Heart right ventricle (tissue), 16 donors: ENCODE data around the gene UNC13B. TPM values are rescaled to one million over a fixed set of nuclear protein-coding genes. Genes with fewer than 3 reads are reported as not detected.

ENCODE experiments used
- ATAC-seq, 8 donors: fragments of 200-7000 bp; cut with Tn5 transposase; one replicate each; pipeline ENCODE4 v1.9.1; 2020; ENCODE audit warnings: mild to moderate bottlenecking in 8 of 8, moderate library complexity in 8 of 8, moderate number of reproducible peaks in 1 of 8
- DNase-seq, 2 donors: peaks; one replicate each; pipeline ENCODE4 v3.0.0-alpha.2; 2020
- H3K27ac ChIP-seq, 10 donors: fragments of 200-600 bp; sonication (generic) in 2 of 10; one replicate each; pipeline versions ENCODE4 v1.5.0 to v1.8.0; 2020 to 2022; ENCODE audit warnings: mild to moderate bottlenecking in 3 of 10
- H3K27me3 ChIP-seq, 7 donors: fragments of 200-600 bp; one replicate each; pipeline ENCODE4 v1.8.0; 2021 to 2022; ENCODE audit warnings: mild to moderate bottlenecking in 2 of 7
- H3K36me3 ChIP-seq, 9 donors: fragments of 200-600 bp; sonication (generic) in 1 of 9; one replicate each; pipeline versions ENCODE4 v1.5.0 to v1.8.0; 2020 to 2022; ENCODE audit warnings: mild to moderate bottlenecking in 2 of 9
- H3K4me1 ChIP-seq, 9 donors: fragments of 200-600 bp; sonication (generic) in 1 of 9; one replicate each; pipeline versions ENCODE4 v1.5.0 to v1.8.0; 2020 to 2022; ENCODE audit warnings: mild to moderate bottlenecking in 4 of 9
- H3K4me3 ChIP-seq, 10 donors: fragments of 200-600 bp; sonication (generic) in 2 of 10; one replicate each; pipeline versions ENCODE4 v1.5.0 to v1.8.0; 2020 to 2022; ENCODE audit warnings: mild to moderate bottlenecking in 7 of 10, moderate library complexity in 2 of 10
- H3K9me3 ChIP-seq, 11 donors: fragments of 200-600 bp in 10 of 11; sonication (generic) in 2 of 11; one replicate each; pipeline versions ENCODE4 v1.5.0 to v1.8.0; 2013 to 2022; ENCODE audit warnings: mild to moderate bottlenecking in 2 of 11, control low read depth in 1 of 11, moderate library complexity in 1 of 11
- WGBS, 2 donors: extraction: QIAGEN DNeasy Blood & Tissue Kit; methylation state at CpG; one replicate each; pipeline ENCODE4 v1.1.7; 2013; ENCODE audit warnings: inconsistent platforms in 1 of 2; 5-methylcytosine and 5-hydroxymethylcytosine counted together
- intact Hi-C, 10 donors: fragments of 100-400 bp; cut with DNase I; formaldehyde crosslinking; loops; one replicate each; pipeline versions ENCODE4 v1.11.1 to v1.14.2; 2022
- polyA plus RNA-seq, 2 donors: library from polyadenylated mRNA; stranded (reverse); fragments of 200-250 nt; gene quantifications; one replicate each; pipeline ENCODE4 v1.2.3, GENCODE V29; 2013
- total RNA-seq, 10 donors: library from RNA; stranded (reverse); fragmentation: NEBNext Ultra II Directional in 3 of 10; extraction: Animal tissue kit (Norgen Biotek cat#: 25700) in 3 of 10; gene quantifications; one replicate each; pipeline versions ENCODE4 v1.2.1 to v1.2.4, GENCODE V29; 2021 to 2023
- TF ChIP-seq, protein P1 (sequence below), 9 donors: fragments of 200-600 bp; sonication (generic) in 2 of 9; IDR thresholded peaks; one replicate each; pipeline versions ENCODE4 v1.5.0 to v1.8.0; 2021 to 2022; ENCODE audit warnings: antibody characterized with exemption in 9 of 9, mild to moderate bottlenecking in 5 of 9, moderate library complexity in 1 of 9
- donor health status: Arrhythmogenic right ventricular cardiomyopathy.
- donor health status: ischemic (EF 13 %, LVEDD 7.1; RV severe dilation, severe dysfunction).
- donor health status: healthy with polysubstance abuse.
- donor health status: DM: no; HTN: yes; CAD: no.
- donor health status: DM: no; HTN: no; CAD: no.
- donor health status: ischemic (EF 25% LVEDD 6.9; RV normal size, moderate dysfunction).
- donor health status: ischemic (EF 25% LVEDD 5.7; RV mildly dilated, moderate dysfunction).
- donor health status: healthy.
- donor health status: DM: yes; HTN: yes; CAD: no.
- donor health status: Ischemic cardiomyopathy.
- donor health status: ischemic (EF 35%, LVEDD 5.7; RV mildly dilated, moderate dysfunction).
- donor health status: nonischemic (EF 11% LVEDD 7.7; RV severe dilation, severe dysfunction).
- donor health status: DM: yes; HTN: yes; CAD: no.
- donor health status: PGD.
- donor health status: ischemic (EF 29% LVEDD 5.4; RV normal size, mild dysfunction).
- donor health status: nonischemic (EF 23%, LVEDD 6.1; RV moderate dilation, normal function).

Gene UNC13B
- total and polyA plus RNA-seq, 12 donors, result 13.1 to 27.1 (median 18.9) TPM

DNA sequence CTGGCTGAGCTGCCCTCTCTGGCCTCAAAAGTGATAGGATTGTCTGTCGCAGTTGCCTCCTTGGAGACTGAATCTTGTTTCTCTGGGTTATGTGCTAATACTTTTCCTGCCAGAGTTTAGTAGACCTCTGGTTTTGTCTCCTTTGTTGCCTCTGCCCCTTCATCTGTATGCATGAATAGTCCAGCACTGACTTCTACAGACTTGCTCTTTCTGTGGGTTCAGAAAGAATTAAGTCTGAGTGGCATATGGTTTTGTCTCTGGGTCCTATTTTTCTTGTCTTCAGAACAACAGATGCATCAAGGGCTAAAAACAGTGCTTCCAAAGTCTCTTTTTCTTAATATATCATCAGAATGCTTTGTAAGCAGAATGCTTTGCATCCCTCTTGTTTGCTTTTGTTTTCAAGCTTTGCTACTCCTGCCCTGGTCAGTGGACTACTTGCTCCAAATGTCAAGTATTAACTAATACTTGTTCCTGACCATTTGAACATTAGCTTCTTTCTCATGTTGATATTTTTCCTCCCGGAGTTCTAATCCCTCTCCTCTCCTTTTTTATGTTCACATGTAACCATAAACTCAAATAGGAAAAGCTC is 131.7 kb downstream of the UNC13B start:
- Histone ChIP-seq H3K4me1 (peaks cover 0 to 10% (median 0%) of the 10 kb centered on the region in 9 donors), H3K27ac (no peak overlapping the region), H3K9me3 (no peaks in the 10 kb centered on the region), H3K36me3 (peaks cover 0 to 23% (median 0%) of the 10 kb centered on the region in 9 donors), H3K4me3 (no peak overlapping the region), H3K27me3 (no peaks in the 10 kb centered on the region)
- intact Hi-C loops, result no loop called here
- no peak for ATAC-seq
- TF ChIP-seq, protein P1, sequence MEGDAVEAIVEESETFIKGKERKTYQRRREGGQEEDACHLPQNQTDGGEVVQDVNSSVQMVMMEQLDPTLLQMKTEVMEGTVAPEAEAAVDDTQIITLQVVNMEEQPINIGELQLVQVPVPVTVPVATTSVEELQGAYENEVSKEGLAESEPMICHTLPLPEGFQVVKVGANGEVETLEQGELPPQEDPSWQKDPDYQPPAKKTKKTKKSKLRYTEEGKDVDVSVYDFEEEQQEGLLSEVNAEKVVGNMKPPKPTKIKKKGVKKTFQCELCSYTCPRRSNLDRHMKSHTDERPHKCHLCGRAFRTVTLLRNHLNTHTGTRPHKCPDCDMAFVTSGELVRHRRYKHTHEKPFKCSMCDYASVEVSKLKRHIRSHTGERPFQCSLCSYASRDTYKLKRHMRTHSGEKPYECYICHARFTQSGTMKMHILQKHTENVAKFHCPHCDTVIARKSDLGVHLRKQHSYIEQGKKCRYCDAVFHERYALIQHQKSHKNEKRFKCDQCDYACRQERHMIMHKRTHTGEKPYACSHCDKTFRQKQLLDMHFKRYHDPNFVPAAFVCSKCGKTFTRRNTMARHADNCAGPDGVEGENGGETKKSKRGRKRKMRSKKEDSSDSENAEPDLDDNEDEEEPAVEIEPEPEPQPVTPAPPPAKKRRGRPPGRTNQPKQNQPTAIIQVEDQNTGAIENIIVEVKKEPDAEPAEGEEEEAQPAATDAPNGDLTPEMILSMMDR (IDR thresholded peaks at IDR 0.05), result no peak
- WGBS, 2 donors, result 84 to 94% methylated on average over 2 of the region's 2 CpGs
- no peak for DNase-seq

DNA sequence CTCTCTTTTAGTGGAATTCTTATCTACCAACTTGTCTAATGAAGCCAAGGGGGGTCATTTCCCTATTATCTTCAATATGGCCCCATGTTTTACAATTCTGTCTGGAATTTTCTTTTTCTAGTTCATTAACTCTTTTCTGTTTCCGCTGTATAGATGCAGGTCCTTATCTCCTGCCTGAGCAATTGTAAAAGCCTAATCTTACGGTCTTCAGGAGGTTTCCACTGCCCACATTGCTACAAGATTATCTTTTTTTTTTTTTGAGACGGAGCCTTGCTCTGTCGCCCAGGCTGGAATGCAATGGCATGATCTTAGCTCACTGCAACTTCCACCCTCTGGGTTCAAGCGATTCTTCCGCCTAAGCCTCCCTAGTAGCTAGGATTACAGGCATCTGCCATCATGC is 132.3 kb downstream of the UNC13B start:
- ATAC-seq (no peak), DNase-seq (no peak)
- TF ChIP-seq, protein P1 (IDR thresholded peaks at IDR 0.05), result no peak
- Histone ChIP-seq H3K27me3 (no peaks in the 10 kb centered on the region), H3K4me1 (peaks cover 0 to 10% (median 0%) of the 10 kb centered on the region in 9 donors), H3K27ac (no peak overlapping the region), H3K36me3 (peaks cover 0 to 27% (median 0%) of the 10 kb centered on the region in 9 donors), H3K9me3 (no peaks in the 10 kb centered on the region), H3K4me3 (no peak overlapping the region)
- 89 to 91% methylated on average over 6 of the region's 6 CpGs for WGBS, 2 donors
- intact Hi-C loops, result no loop called here

DNA sequence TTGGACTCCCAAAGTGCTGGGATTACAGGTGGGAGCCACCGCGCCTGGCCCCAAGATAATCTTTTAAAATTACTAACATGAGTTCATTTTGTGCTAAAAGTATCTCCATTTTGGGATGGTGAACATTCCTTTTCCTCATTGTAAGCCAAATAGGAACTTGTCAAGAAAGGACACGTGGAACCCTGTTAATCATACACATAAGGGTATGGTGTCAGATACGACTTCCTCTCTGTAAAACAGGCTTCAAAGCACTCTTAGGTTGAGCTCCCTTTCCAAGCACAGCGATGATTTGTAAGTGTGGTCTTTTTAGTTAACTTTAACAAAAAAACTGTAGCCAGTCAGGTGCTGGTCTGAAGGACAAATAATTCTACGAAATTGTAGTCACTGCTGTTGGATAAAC is 132.7 kb downstream of the UNC13B start:
- Histone ChIP-seq H3K27me3 (no peaks in the 10 kb centered on the region), H3K4me1 (peaks cover 0 to 10% (median 0%) of the 10 kb centered on the region in 9 donors), H3K9me3 (no peaks in the 10 kb centered on the region), H3K27ac (no peak overlapping the region), H3K36me3 (peaks cover 0 to 27% (median 0%) of the 10 kb centered on the region in 9 donors), H3K4me3 (no peak overlapping the region)
- 96 to 97% methylated on average over 6 of the region's 6 CpGs for WGBS, 2 donors
- TF ChIP-seq, protein P1 (IDR thresholded peaks at IDR 0.05), result no peak
- DNase-seq, result no peak
- intact Hi-C loops, result no loop called here
- no peak for ATAC-seq

DNA sequence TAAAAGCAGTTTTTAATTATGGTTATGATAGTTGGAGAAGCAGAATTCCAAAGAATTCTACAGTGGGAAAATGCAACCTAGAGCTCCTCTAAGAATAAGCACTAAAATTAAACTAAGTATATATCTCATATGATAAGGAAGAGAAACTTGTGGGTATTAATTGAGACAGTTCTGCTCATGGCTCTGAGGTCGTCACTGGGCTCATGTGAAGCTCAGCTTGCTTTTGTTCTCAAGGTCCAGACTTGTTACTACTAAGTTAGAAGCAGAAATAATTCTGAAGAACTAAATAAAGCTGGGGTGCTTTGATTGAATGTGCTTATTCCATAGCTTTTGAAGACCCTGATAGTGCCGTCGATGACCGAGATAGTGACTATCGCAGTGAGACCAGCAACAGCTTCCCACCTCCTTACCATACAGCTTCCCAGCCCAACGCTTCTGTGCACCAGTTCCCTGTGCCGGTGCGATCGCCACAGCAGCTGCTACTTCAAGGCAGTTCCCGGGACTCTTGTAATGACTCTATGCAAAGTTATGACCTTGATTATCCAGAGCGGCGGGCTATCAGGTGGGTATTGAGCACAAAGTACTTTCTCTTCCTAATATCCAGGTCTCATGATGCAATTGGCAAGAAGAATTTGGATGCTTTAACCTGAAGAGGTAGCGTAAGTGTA is 133.7 kb downstream of the UNC13B start:
- TF ChIP-seq, protein P1 (IDR thresholded peaks at IDR 0.05), result no peak
- Histone ChIP-seq H3K4me3 (no peak overlapping the region), H3K36me3 (peaks cover 0 to 34% (median 0%) of the 10 kb centered on the region in 9 donors), H3K27ac (no peak overlapping the region), H3K9me3 (no peaks in the 10 kb centered on the region), H3K27me3 (no peaks in the 10 kb centered on the region), H3K4me1 (peaks cover 0 to 10% (median 0%) of the 10 kb centered on the region in 9 donors)
- DNase-seq (no peak), ATAC-seq (no peak)
- intact Hi-C loops, result no loop called here
- WGBS, 2 donors, result 88 to 92% methylated on average over 13 of the region's 13 CpGs
